ENCODE data around the gene AGT. TPM values are rescaled to one million over a fixed set of nuclear protein-coding genes. Genes with fewer than 3 reads are reported as not detected.

The AGT gene
- total RNA-seq, 1 donor from 2014 or later, result 0.86 TPM

Other genes starting within 250 kb of the AGT start
- 23.1 TPM for gene COG2, start 71.6 kb downstream of the AGT start, total RNA-seq
- 26.6 TPM for gene CAPN9, start 33.3 kb upstream of the AGT start, total RNA-seq
- gene C1orf198, start 154.4 kb upstream of the AGT start, total RNA-seq, result 101 TPM

Data from lower lobe of right lung (tissue), 1 donor.